Myocyte (in vitro differentiated cells): ENCODE measurements around the gene RBM45. TPM values are rescaled to one million over a fixed set of nuclear protein-coding genes. Genes with fewer than 3 reads are reported as not detected.

Experiments used
- DNase-seq: peaks from one replicate; pipeline ENCODE4 v3.0.0-alpha.2; 2012; ENCODE audit warnings: low read depth
- total RNA-seq: library from RNA; depleted of rRNA; stranded (reverse); fragments of >200 nt; gene quantifications from 2 replicates; pipeline ENCODE4 v1.2.3, GENCODE V29; 2014

Gene RBM45
- total RNA-seq, 1 donor from 2014 or later, result 12.7 TPM

- no peak for DNase-seq
Measured at GRCh38 chr2:178155524-178155923, 43.3 kb downstream of the RBM45 start.

- no peak for DNase-seq
Measured at GRCh38 chr2:178157574-178157973, 45.3 kb downstream of the RBM45 start.

GRCh38 chr2:178159966-178160365 lies 47.7 kb downstream of the RBM45 start:
- DNase-seq, result no peak

GRCh38 chr2:178160601-178161000 lies 48.4 kb downstream of the RBM45 start:
- no peak for DNase-seq

DNA sequence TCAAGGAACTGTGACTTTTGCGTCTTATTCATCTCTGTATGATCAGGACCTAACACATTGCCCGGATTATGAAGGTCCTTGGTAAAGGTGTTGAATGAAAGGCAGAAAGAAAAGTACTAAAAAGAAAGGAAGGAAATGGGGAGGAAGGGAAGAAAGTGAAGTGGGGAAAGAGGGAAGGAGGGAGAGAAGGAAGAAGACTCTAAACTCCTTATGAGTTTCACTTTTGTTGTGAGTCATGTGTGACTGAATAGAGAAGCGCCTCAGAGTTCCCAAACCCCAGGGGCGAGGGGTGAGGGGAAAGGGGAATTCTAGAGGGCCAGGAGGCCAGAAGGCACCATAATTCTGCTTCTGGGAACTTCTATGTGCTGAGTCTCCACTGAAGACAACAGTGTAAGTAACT lies 51.2 kb downstream of the RBM45 start:
- DNase-seq, result peak; percentile 17

DNA sequence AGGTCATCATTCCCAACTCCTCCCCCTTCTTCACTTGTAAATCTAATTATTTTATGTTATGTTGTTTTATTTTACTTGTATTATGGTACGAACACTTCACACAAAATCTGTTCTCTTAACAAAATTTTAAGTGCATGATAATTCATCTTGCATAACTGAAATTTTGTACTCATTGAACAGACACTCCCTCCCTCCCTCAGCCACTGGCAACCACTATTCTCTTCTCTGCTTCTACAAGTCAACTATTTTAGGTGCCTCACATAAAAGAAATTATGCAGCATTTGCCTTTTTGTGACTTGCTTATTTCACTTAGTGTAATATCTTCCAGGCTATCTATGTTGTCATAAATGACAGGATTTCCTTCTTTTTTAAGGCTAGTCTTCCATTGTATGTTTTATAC lies 51.7 kb downstream of the RBM45 start:
- no peak for DNase-seq

DNA sequence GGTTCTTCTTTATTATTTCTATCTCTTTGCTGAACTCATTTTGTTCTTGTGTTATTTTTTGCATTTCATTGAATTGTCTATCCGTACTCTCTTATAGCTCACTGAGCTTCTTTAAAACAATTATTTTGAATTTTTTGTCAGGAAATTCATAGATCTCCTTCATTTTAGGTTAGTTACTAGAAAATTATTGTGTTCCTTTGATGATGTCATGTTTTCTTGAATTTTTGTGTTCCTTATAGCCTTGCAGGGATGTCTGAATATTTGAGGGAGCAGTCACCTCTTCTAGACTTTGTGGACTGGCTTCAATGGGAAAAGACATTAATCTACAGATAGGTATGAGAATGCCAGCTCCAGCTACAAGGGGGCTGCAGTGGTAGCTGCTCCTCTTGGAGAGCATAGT lies 61.4 kb downstream of the RBM45 start:
- DNase-seq, result no peak

GRCh38 chr2:178177066-178177679 lies 64.9 kb downstream of the RBM45 start:
- DNase-seq, result peak; percentile 57

Other genes starting within 250 kb of the RBM45 start
- 1.2 TPM in 2 replicates for gene PDE11A, start 39.7 kb upstream of the RBM45 start, total RNA-seq
- 14.0 and 20.6 TPM in 2 replicates for gene OSBPL6, start 82.1 kb downstream of the RBM45 start, total RNA-seq